Measurements from ENCODE around the gene SIGLEC9. TPM values are rescaled to one million over a fixed set of nuclear protein-coding genes. Genes with fewer than 3 reads are reported as not detected.

The SIGLEC9 gene
- total and polyA plus RNA-seq, 9 donors, result 1.7 to 10.4 (median 2.9) TPM

DNA sequence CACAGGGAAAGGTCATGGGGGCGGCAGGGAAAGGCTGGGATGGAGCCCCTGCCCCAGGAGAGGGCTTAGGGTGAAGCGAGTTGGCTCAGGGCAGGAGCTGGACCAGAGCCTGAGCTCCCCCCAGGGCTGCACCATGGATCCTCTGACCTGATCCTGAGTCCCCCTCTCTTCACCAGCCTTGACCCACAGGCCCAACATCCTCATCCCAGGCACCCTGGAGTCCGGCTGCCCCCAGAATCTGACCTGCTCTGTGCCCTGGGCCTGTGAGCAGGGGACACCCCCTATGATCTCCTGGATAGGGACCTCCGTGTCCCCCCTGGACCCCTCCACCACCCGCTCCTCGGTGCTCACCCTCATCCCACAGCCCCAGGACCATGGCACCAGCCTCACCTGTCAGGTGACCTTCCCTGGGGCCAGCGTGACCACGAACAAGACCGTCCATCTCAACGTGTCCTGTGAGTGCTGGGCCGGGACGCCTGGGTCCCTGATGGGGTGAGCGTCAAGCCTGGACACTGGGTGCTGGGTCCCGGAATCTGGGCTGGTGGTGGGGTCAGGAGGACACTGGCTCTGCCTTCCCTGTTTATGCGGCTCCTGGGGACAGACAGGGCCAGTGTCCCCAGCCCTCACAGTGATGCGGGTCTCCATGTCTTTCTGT, 842 bp downstream of the SIGLEC9 start:
- intact Hi-C loops (cut with DNase I), result no loop called here
- Histone ChIP-seq H3K4me1 (ENCODE audit: insufficient read depth) (peaks cover 23% of the 10 kb centered on the region), H3K9me3 (no peaks in the 10 kb centered on the region), H3K27ac (peak overlapping the region in 1 of 2 donors; percentile 24), H3K4me3 (no peak overlapping the region), H3K27me3 (no peaks in the 10 kb centered on the region), H3K36me3 (no peaks in the 10 kb centered on the region)
- DNase-seq, result peak in 1 of 5 donors; percentile 40
- 88 to 94% (median 93%) methylated on average over 16 of the region's 16 CpGs for WGBS, 3 donors
- TF ChIP-seq, protein P1, sequence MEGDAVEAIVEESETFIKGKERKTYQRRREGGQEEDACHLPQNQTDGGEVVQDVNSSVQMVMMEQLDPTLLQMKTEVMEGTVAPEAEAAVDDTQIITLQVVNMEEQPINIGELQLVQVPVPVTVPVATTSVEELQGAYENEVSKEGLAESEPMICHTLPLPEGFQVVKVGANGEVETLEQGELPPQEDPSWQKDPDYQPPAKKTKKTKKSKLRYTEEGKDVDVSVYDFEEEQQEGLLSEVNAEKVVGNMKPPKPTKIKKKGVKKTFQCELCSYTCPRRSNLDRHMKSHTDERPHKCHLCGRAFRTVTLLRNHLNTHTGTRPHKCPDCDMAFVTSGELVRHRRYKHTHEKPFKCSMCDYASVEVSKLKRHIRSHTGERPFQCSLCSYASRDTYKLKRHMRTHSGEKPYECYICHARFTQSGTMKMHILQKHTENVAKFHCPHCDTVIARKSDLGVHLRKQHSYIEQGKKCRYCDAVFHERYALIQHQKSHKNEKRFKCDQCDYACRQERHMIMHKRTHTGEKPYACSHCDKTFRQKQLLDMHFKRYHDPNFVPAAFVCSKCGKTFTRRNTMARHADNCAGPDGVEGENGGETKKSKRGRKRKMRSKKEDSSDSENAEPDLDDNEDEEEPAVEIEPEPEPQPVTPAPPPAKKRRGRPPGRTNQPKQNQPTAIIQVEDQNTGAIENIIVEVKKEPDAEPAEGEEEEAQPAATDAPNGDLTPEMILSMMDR (IDR thresholded peaks at IDR 0.05), result no peak
- TF ChIP-seq POLR2A (IDR thresholded peaks at IDR 0.05), result no peak
- TF ChIP-seq EP300 (IDR thresholded peaks at IDR 0.05), result no peak

GRCh38 chr19:51127032-51127431, 2.3 kb downstream of the SIGLEC9 start:
- WGBS, 3 donors, result 75 to 78% (median 78%) methylated on average over 6 of the region's 6 CpGs
- DNase-seq, result no peak
- TF ChIP-seq EP300 (IDR thresholded peaks at IDR 0.05) (no peak), POLR2A (IDR thresholded peaks at IDR 0.05) (no peak)
- TF ChIP-seq, protein P1 (IDR thresholded peaks at IDR 0.05), result no peak
- no peaks in the 10 kb centered on the region for H3K36me3 ChIP-seq
- no peak overlapping the region for H3K4me3 ChIP-seq
- peaks cover 26% of the 10 kb centered on the region for H3K4me1 ChIP-seq (ENCODE audit: insufficient read depth)
- intact Hi-C loops (cut with DNase I), result no loop called here
- no peaks in the 10 kb centered on the region for H3K27me3 ChIP-seq
- H3K9me3 ChIP-seq, result no peaks in the 10 kb centered on the region
- no peak overlapping the region for H3K27ac ChIP-seq

DNA sequence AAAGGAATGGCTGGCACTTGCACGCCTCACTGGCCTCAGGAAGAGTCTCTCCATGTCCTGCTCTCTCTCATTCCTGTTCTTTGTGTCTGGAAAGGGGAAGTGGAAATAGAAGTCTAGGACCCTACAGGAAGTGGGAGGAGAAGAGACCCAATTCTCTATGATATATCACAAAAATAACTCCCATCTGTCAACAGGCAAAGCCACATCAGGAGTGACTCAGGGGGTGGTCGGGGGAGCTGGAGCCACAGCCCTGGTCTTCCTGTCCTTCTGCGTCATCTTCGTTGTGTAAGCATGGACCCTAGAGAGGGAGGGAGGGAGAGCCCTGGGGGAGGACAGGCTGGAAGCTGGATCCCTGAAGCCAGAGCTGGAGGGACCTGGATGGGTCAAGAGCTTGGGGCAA, 3.0 kb downstream of the SIGLEC9 start:
- TF ChIP-seq EP300 (IDR thresholded peaks at IDR 0.05) (no peak), POLR2A (IDR thresholded peaks at IDR 0.05) (no peak)
- TF ChIP-seq, protein P1 (IDR thresholded peaks at IDR 0.05), result no peak
- Histone ChIP-seq H3K27ac (no peak overlapping the region), H3K4me3 (no peak overlapping the region), H3K27me3 (no peaks in the 10 kb centered on the region), H3K36me3 (no peaks in the 10 kb centered on the region), H3K9me3 (no peaks in the 10 kb centered on the region), H3K4me1 (ENCODE audit: insufficient read depth) (peaks cover 26% of the 10 kb centered on the region)
- intact Hi-C loops (cut with DNase I), result no loop called here
- 69 to 85% (median 74%) methylated on average over 4 of the region's 4 CpGs for WGBS, 3 donors
- no peak for DNase-seq

GRCh38 chr19:51128227-51128626, 3.5 kb downstream of the SIGLEC9 start:
- Histone ChIP-seq H3K9me3 (no peaks in the 10 kb centered on the region), H3K4me1 (ENCODE audit: insufficient read depth) (peaks cover 26% of the 10 kb centered on the region), H3K27me3 (no peaks in the 10 kb centered on the region), H3K36me3 (no peaks in the 10 kb centered on the region), H3K27ac (no peak overlapping the region), H3K4me3 (no peak overlapping the region)
- intact Hi-C loops (cut with DNase I), result no loop called here
- 78 to 89% (median 84%) methylated on average over 7 of the region's 7 CpGs for WGBS, 3 donors
- no peak for DNase-seq
- TF ChIP-seq EP300 (IDR thresholded peaks at IDR 0.05), result no peak
- TF ChIP-seq POLR2A (IDR thresholded peaks at IDR 0.05), result no peak
- TF ChIP-seq, protein P1 (IDR thresholded peaks at IDR 0.05), result no peak

Measured in ovary (tissue), 9 donors.